Erythroblast (primary cell): Measurements from ENCODE around the gene LSM14B.

Experiments
- GATA1 ChIP-seq: IDR thresholded peaks from 2 replicates; pipeline ENCODE4 v1.6.1; 2011; ENCODE audit warnings: low read depth, mild to moderate bottlenecking, control low read depth, low read length, moderate library complexity
- POLR2A ChIP-seq: IDR thresholded peaks from 2 replicates; pipeline ENCODE4 v1.6.1; 2011; ENCODE audit warnings: mild to moderate bottlenecking, low read length

GRCh38 chr20:62174870-62175624, 52.8 kb downstream of the LSM14B start:
- TF ChIP-seq POLR2A, result no peak
- TF ChIP-seq GATA1, result no peak
